Astrocyte (in vitro differentiated cells and primary cell): ENCODE measurements around the gene TCEAL4.

Experiments
- EZH2 ChIP-seq: IDR thresholded peaks from 2 replicates; pipeline ENCODE4 v1.6.1; 2012; ENCODE audit warnings: mild to moderate bottlenecking, low read length, inconsistent platforms; ENCODE audit not compliant: insufficient read depth
- TF ChIP-seq, protein P1 (sequence below): IDR thresholded peaks from 2 replicates; pipeline ENCODE4 v1.5.1; 2011; ENCODE audit warnings: low read depth, mild to moderate bottlenecking, inconsistent platforms, low read length, moderate library complexity; ENCODE audit not compliant: insufficient read depth

DNA sequence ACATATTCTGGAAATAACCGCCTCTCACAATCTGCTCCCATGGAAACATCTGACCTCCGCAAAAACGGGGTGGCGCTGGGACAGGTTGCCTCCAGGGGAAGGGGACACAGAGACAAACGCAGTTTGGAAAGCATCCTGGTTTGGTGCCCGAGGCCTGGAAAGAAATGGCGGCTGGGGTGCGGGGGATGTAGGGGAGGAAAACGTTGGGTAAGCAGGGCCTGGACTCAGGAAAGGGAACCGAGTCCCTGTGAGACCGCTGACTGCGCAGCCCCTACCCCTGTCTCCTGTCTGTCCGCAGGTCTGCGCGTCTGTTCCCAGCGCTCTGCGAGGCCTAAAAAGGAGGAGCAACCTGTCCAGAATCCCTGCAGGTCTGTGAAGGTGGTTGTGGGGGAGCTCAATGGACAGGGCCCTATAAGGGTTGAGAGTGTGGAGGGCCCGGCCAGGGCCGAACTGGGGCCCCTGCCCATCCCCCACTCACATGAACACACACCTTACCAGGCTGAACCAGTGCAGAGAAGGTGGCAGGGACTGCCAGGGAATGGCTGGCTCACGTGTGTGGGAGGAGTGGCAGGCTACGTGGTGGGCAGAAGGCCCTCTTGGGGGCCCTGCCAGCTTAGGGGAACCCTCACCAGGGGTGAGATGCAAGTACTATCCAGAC lies 23.1 kb downstream of the TCEAL4 start:
- TF ChIP-seq EZH2: no peak
- TF ChIP-seq, protein P1, sequence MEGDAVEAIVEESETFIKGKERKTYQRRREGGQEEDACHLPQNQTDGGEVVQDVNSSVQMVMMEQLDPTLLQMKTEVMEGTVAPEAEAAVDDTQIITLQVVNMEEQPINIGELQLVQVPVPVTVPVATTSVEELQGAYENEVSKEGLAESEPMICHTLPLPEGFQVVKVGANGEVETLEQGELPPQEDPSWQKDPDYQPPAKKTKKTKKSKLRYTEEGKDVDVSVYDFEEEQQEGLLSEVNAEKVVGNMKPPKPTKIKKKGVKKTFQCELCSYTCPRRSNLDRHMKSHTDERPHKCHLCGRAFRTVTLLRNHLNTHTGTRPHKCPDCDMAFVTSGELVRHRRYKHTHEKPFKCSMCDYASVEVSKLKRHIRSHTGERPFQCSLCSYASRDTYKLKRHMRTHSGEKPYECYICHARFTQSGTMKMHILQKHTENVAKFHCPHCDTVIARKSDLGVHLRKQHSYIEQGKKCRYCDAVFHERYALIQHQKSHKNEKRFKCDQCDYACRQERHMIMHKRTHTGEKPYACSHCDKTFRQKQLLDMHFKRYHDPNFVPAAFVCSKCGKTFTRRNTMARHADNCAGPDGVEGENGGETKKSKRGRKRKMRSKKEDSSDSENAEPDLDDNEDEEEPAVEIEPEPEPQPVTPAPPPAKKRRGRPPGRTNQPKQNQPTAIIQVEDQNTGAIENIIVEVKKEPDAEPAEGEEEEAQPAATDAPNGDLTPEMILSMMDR: no peak
